GM18502 (cell line): Measurements from ENCODE around the gene ZNF212.
"Not testable (repeated sequence)": the region's sequence is repeated elsewhere in the genome, so short reads cannot be mapped to it uniquely, and the experiment has no call there.

Experiments
- ATAC-seq: cut with Tn5 transposase; IDR thresholded peaks from one replicate; pipeline ENCODE4 v1.9.1; 2021; ENCODE audit warnings: mild to moderate bottlenecking; ENCODE audit not compliant: unreplicated experiment, poor library complexity

ZNF212 gene

GRCh38 chr7:149251518-149251917 is 12.1 kb downstream of the ZNF212 start:
- not testable (repeated sequence) for ATAC-seq

- no peak for ATAC-seq
Measured at GRCh38 chr7:149252378-149252777, 12.9 kb downstream of the ZNF212 start.

GRCh38 chr7:149253665-149254064 is 14.2 kb downstream of the ZNF212 start:
- no peak for ATAC-seq

GRCh38 chr7:149254181-149254858 is 14.9 kb downstream of the ZNF212 start:
- ATAC-seq: no peak

- ATAC-seq: no peak
Measured at GRCh38 chr7:149255174-149255573, 15.7 kb downstream of the ZNF212 start.

- no peak for ATAC-seq
Measured at GRCh38 chr7:149256568-149256967, 17.1 kb downstream of the ZNF212 start.

GRCh38 chr7:149257146-149257545 is 17.7 kb downstream of the ZNF212 start:
- ATAC-seq: no peak

- ATAC-seq: peak; percentile 6
Measured at GRCh38 chr7:149261316-149261828, 21.9 kb downstream of the ZNF212 start.

GRCh38 chr7:149261829-149262617 is 22.6 kb downstream of the ZNF212 start, which contains the start of gene ZNF783:
ZNF783 (plus strand) TSS chr7:149262196; CDS start chr7:149262334, 138 bp downstream.
- peak; percentile 88 for ATAC-seq

- no peak for ATAC-seq
Measured at GRCh38 chr7:149266451-149266850, 27.0 kb downstream of the ZNF212 start.

GRCh38 chr7:149267733-149268132 is 28.3 kb downstream of the ZNF212 start:
- no peak for ATAC-seq

- not testable (repeated sequence) for ATAC-seq
Measured at GRCh38 chr7:149274424-149274823, 35.0 kb downstream of the ZNF212 start.

- no peak for ATAC-seq
Measured at GRCh38 chr7:149277871-149278270, 38.4 kb downstream of the ZNF212 start.

- ATAC-seq: no peak
Measured at GRCh38 chr7:149278396-149278795, 38.9 kb downstream of the ZNF212 start.

- ATAC-seq: no peak
Measured at GRCh38 chr7:149279111-149279743, 39.8 kb downstream of the ZNF212 start.

GRCh38 chr7:149280151-149280550 is 40.7 kb downstream of the ZNF212 start:
- no peak for ATAC-seq

GRCh38 chr7:149280661-149281507 is 41.4 kb downstream of the ZNF212 start:
- no peak for ATAC-seq

- ATAC-seq: no peak
Measured at GRCh38 chr7:149281508-149282330, 42.3 kb downstream of the ZNF212 start.

- no peak for ATAC-seq
Measured at GRCh38 chr7:149282331-149282655, 42.8 kb downstream of the ZNF212 start.
